Peyer's patch (tissue), 4 donors: ENCODE results near the gene ARFGAP3. TPM values are rescaled to one million over a fixed set of nuclear protein-coding genes. Genes with fewer than 3 reads are reported as not detected.

Experiments used
- DNase-seq, 3 donors: peaks; one replicate each; pipeline ENCODE4 v3.0.0-alpha.2; 2017 to 2019
- H3K27ac ChIP-seq, 4 donors: fragments of 200-600 bp; sonication (generic); one replicate each; pipeline ENCODE4 v1.5.1; 2016 to 2019
- H3K27me3 ChIP-seq, 2 donors: fragments of 200-600 bp; sonication (generic); one replicate each; pipeline ENCODE4 v1.5.1; 2019
- H3K36me3 ChIP-seq, 3 donors: fragments of 200-600 bp; sonication (generic); one replicate each; pipeline ENCODE4 v1.5.1; 2016 to 2019
- H3K4me1 ChIP-seq, 4 donors: fragments of 200-600 bp; sonication (generic); one replicate each; pipeline ENCODE4 v1.5.1; 2016 to 2019
- H3K4me3 ChIP-seq, 4 donors: fragments of 200-600 bp; sonication (generic); 1 replicate in 3 of 4; 2 replicates in 1 of 4; pipeline ENCODE4 v1.5.1; 2016 to 2019; ENCODE audit warnings: mild to moderate bottlenecking in 1 of 4
- H3K9me3 ChIP-seq, 4 donors: fragments of 200-600 bp; sonication (generic); one replicate each; pipeline ENCODE4 v1.5.1; 2016 to 2019; ENCODE audit warnings: mild to moderate bottlenecking in 1 of 4
- CTCF ChIP-seq, 6 experiments: fragments of 450-650 bp in 4 of 6; fragments of 200-600 bp in 2 of 6; sonication (generic) in 1 of 6; IDR thresholded peaks; one replicate each; pipeline ENCODE4 v1.5.1; 2017 to 2019; ENCODE audit warnings: antibody characterized with exemption in 6 of 6, mild to moderate bottlenecking in 3 of 6, moderate library complexity in 1 of 6
- POLR2A ChIP-seq, 2 donors: fragments of 450-650 bp; IDR thresholded peaks; one replicate each; pipeline ENCODE4 v1.5.1; 2017; ENCODE audit warnings: antibody characterized with exemption in 2 of 2, mild to moderate bottlenecking in 2 of 2, moderate library complexity in 2 of 2
- total RNA-seq, 4 donors: library from RNA; depleted of rRNA; stranded (reverse); fragments of >200 nt; gene quantifications; one replicate each; pipeline ENCODE4 v1.1.0, GENCODE V29; 2016

Gene ARFGAP3
- total RNA-seq, 4 donors from 2014 or later, result 31.4 to 87.0 (median 57.8) TPM

DNA sequence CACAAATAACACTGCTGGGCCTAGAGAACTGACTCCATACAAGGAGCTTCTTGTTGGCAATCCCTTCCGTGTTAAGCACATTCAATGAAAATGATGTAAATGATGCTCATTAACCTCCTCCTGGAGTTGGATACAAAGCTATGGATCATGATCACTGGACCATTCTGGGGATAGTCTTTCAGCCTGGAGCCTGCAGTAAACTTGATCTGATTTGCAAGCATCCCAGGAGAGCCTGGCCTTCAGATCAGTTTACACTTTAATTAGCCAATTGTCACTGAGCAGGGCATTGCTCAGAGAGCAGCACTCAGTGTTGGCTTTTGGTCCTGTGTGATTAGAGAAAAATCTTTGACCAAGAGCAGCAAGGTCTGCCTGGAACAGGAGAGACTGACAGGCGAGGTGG, 45.6 kb downstream of the ARFGAP3 start:
- peak in 1 of 3 donors; percentile 0 for DNase-seq
- Histone ChIP-seq H3K36me3 (peaks cover 0 to 78% (median 0%) of the 10 kb centered on the region in 3 donors), H3K27ac (no peak overlapping the region), H3K9me3 (no peaks in the 10 kb centered on the region), H3K4me3 (no peak overlapping the region), H3K27me3 (no peaks in the 10 kb centered on the region), H3K4me1 (no peaks in the 10 kb centered on the region)
- TF ChIP-seq CTCF (IDR thresholded peaks at IDR 0.05) (no peak), POLR2A (IDR thresholded peaks at IDR 0.05) (no peak)

- TF ChIP-seq CTCF (IDR thresholded peaks at IDR 0.05) (no peak), POLR2A (IDR thresholded peaks at IDR 0.05) (no peak)
- H3K27ac ChIP-seq, result no peak overlapping the region
- no peaks in the 10 kb centered on the region for H3K4me1 ChIP-seq
- H3K36me3 ChIP-seq, result peaks cover 0 to 83% (median 0%) of the 10 kb centered on the region in 3 donors
- H3K9me3 ChIP-seq, result no peaks in the 10 kb centered on the region
- H3K27me3 ChIP-seq, result no peaks in the 10 kb centered on the region
- DNase-seq, result peak in 1 of 3 donors; percentile 7
- H3K4me3 ChIP-seq, result no peak overlapping the region
These were observed 48.6 kb downstream of the ARFGAP3 start for GRCh38 chr22:42808521-42808920.

DNA sequence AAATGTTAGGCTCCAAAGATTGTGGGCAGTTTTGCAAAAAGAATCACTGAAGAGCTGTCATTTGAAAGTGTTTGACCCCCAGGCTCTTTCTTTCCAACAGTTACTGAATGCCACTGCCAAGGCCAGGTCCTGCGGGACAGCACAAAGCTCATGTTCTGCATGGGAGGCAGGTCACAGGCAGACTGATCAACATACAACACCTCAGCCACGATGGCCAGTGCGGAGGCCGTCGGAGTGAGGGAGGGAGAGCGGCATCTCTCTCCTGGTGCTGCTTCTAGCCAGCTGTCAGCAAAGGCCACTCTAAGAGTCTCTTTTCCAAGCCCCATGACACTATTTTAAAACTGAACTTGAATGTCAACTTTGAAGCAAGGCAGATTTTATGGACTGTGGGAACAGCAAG, 49.9 kb downstream of the ARFGAP3 start:
- no peak overlapping the region for H3K4me3 ChIP-seq
- H3K9me3 ChIP-seq, result no peaks in the 10 kb centered on the region
- TF ChIP-seq CTCF (IDR thresholded peaks at IDR 0.05), result no peak
- TF ChIP-seq POLR2A (IDR thresholded peaks at IDR 0.05), result no peak
- no peak overlapping the region for H3K27ac ChIP-seq
- no peaks in the 10 kb centered on the region for H3K4me1 ChIP-seq
- no peaks in the 10 kb centered on the region for H3K27me3 ChIP-seq
- peak in 1 of 3 donors; percentile 3 for DNase-seq
- peaks cover 0 to 82% (median 0%) of the 10 kb centered on the region in 3 donors for H3K36me3 ChIP-seq

GRCh38 chr22:42805998-42806830, 50.9 kb downstream of the ARFGAP3 start:
- no peaks in the 10 kb centered on the region for H3K4me1 ChIP-seq
- H3K4me3 ChIP-seq, result no peak overlapping the region
- H3K36me3 ChIP-seq, result peaks cover 0 to 85% (median 0%) of the 10 kb centered on the region in 3 donors
- peak overlapping the region in 3 of 4 donors; percentile 17 to 62 (median 43) for H3K27ac ChIP-seq
- H3K27me3 ChIP-seq, result no peaks in the 10 kb centered on the region
- no peaks in the 10 kb centered on the region for H3K9me3 ChIP-seq
- DNase-seq, result no peak
- no peak for TF ChIP-seq CTCF (IDR thresholded peaks at IDR 0.05)
- no peak for TF ChIP-seq POLR2A (IDR thresholded peaks at IDR 0.05)

DNA sequence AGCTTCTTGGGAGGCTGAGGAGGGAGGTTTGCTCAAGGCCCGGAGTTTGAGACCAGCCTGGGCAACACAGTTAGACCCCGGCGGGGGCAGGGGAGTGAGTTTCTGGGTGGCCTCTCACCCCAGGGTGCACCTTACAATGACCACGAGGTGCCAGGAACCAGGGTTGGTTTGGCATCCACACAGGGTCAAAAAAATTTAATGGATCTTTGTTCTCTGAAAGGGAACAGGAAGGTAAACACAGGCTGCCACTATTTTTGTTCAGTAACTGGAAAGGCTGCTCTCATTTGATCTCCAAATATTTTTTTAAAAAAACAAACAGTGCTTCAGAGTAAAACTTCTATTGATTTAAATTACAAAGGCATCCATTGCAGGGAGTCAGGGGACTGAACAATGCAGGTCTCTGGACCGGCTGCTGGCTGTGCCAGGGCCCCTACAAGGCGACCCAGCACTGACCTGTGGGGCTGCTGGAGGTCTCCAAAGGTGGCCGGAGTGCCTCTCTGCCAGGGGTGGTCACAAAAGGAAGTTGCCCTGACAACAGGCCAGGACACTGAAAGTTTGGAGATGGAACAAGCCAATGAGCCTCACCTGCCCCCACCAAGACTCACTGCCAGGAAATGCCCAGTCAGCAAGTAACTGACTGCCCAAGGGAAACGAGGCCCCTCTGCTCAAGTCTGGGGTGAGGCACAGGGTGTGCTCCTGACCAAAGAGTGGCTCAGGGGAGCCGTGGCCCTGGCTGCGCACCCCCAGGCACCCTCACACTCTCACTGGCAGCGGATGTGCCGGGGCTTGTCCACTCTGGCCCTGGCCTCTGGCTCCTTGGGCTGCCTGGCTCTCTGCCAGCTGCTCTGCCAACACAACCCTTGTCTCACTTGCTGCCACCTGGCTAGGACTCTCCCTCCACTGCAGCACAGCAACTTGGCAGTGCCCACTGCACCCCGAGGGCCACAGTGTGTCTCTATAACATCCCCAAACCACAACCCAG, 51.8 kb downstream of the ARFGAP3 start:
- DNase-seq, result peak in 1 of 3 donors; percentile 13
- Histone ChIP-seq H3K27me3 (no peaks in the 10 kb centered on the region), H3K4me1 (no peaks in the 10 kb centered on the region), H3K9me3 (no peaks in the 10 kb centered on the region), H3K4me3 (no peak overlapping the region), H3K27ac (peak overlapping the region in 3 of 4 donors; percentile 17 to 62 (median 43)), H3K36me3 (peaks cover 0 to 85% (median 0%) of the 10 kb centered on the region in 3 donors)
- no peak for TF ChIP-seq POLR2A (IDR thresholded peaks at IDR 0.05)
